PC-9 (cell line): ENCODE results near the gene PTRH2. TPM values are rescaled to one million over a fixed set of nuclear protein-coding genes. Genes with fewer than 3 reads are reported as not detected.

Source experiments
- BruUV-seq: library from RNA; stranded (reverse); fragments of 400-500 nt; replicated peaks from 2 replicates; lab custom pipeline; 2021; lab: Mats Ljungman, UMichigan
- CTCF ChIA-PET: fragments of 300-600 bp; sonication (Branson Sonifier 250); formaldehyde crosslinking; loops from one replicate; lab custom pipeline; 2022; ENCODE audit warnings: antibody characterized with exemption; lab: Charles Lee
- POLR2A ChIA-PET: fragments of 300-600 bp; sonication (Branson Sonifier 250); formaldehyde crosslinking; loops from one replicate; lab custom pipeline; 2022; ENCODE audit warnings: antibody characterized with exemption; ENCODE audit not compliant: unreplicated experiment; lab: Charles Lee
- DNase-seq, 2 experiments: peaks; one replicate each; pipeline versions ENCODE4 v3.0.0 to v3.0.0-alpha.2; 2015 to 2022; ENCODE audit warnings: mixed read lengths in 1 of 2
- H2AFZ ChIP-seq: fragments of 200-600 bp; sonication (generic); 2 replicates; pipeline ENCODE4 v1.8.1; 2017; ENCODE audit warnings: antibody characterized with exemption
- H3F3A ChIP-seq: fragments of 200-600 bp; sonication (generic); 2 replicates; pipeline ENCODE4 v1.8.1; 2017; ENCODE audit warnings: antibody characterized with exemption, mild to moderate bottlenecking, low read depth; ENCODE audit not compliant: insufficient read depth
- H3K27ac ChIP-seq: fragments of 200-600 bp; sonication (generic); 2 replicates; pipeline ENCODE4 v1.6.1; 2016; ENCODE audit warnings: mixed run types
- H3K27me3 ChIP-seq: fragments of 200-600 bp; sonication (generic); 2 replicates; pipeline ENCODE4 v1.6.1; 2016; ENCODE audit warnings: low read depth, mixed run types; ENCODE audit not compliant: insufficient read depth
- H3K36me3 ChIP-seq: fragments of 200-600 bp; sonication (generic); 2 replicates; pipeline ENCODE4 v1.6.1; 2016; ENCODE audit warnings: low read depth, mixed run types
- H3K4me1 ChIP-seq: fragments of 200-600 bp; sonication (generic); replicated peaks from 2 replicates; pipeline ENCODE4 v1.6.1; 2016; ENCODE audit warnings: mixed run types; ENCODE audit not compliant: insufficient read depth
- H3K4me2 ChIP-seq: fragments of 200-600 bp; sonication (generic); 2 replicates; pipeline ENCODE4 v1.6.1; 2017; ENCODE audit warnings: mixed run types
- H3K4me3 ChIP-seq: fragments of 200-600 bp; sonication (generic); 2 replicates; pipeline ENCODE4 v1.6.1; 2016; ENCODE audit warnings: mixed run types
- H3K79me2 ChIP-seq: fragments of 200-600 bp; sonication (generic); 2 replicates; pipeline ENCODE4 v1.6.1; 2017; ENCODE audit warnings: low read depth, mixed run types
- H3K9me2 ChIP-seq: fragments of 200-600 bp; sonication (generic); 2 replicates; pipeline ENCODE4 v1.8.1; 2017; ENCODE audit warnings: mild to moderate bottlenecking; ENCODE audit not compliant: insufficient read depth
- H3K9me3 ChIP-seq: fragments of 200-600 bp; sonication (generic); 2 replicates; pipeline ENCODE4 v1.8.1; 2016; ENCODE audit warnings: low read depth; ENCODE audit not compliant: insufficient read depth
- H4K20me1 ChIP-seq: fragments of 200-600 bp; sonication (generic); 2 replicates; pipeline ENCODE4 v1.8.1; 2017; ENCODE audit not compliant: insufficient read depth
- EZH2 ChIP-seq: fragments of 200-600 bp; sonication (generic); IDR thresholded peaks from 2 replicates; pipeline ENCODE4 v1.8.0; 2017; ENCODE audit warnings: antibody characterized with exemption, low read depth
- intact Hi-C: fragments of 100-400 bp; cut with micrococcal nuclease; formaldehyde crosslinking; loops from one replicate; pipeline ENCODE4 v1.10.0; 2022; ENCODE audit not compliant: unreplicated experiment
- total RNA-seq: library from RNA; stranded (reverse); gene quantifications from 2 replicates; pipeline ENCODE4 v1.2.3, GENCODE V29; 2021
- TF ChIP-seq, protein P1 (sequence below): fragments of 200-600 bp; sonication (generic); conservative IDR thresholded peaks from 2 replicates; pipeline ENCODE4 v1.6.1; 2017; ENCODE audit warnings: mixed run types, antibody characterized with exemption, mild to moderate bottlenecking, moderate library complexity

Gene PTRH2
- total RNA-seq, 1 experiment from 2014 or later = 25.9 TPM

- H3K79me2 ChIP-seq = peaks cover 7% of the 10 kb centered on the region; the same call in 1 of the 2 replicates
- H3K4me2 ChIP-seq = no peak overlapping the region
- H3K27me3 ChIP-seq = no peaks in the 10 kb centered on the region
- peaks cover 66% of the 10 kb centered on the region for H3K36me3 ChIP-seq
- peaks cover 38% of the 10 kb centered on the region; the same call in 1 of the 2 replicates for H3F3A ChIP-seq
- TF ChIP-seq, protein P1, sequence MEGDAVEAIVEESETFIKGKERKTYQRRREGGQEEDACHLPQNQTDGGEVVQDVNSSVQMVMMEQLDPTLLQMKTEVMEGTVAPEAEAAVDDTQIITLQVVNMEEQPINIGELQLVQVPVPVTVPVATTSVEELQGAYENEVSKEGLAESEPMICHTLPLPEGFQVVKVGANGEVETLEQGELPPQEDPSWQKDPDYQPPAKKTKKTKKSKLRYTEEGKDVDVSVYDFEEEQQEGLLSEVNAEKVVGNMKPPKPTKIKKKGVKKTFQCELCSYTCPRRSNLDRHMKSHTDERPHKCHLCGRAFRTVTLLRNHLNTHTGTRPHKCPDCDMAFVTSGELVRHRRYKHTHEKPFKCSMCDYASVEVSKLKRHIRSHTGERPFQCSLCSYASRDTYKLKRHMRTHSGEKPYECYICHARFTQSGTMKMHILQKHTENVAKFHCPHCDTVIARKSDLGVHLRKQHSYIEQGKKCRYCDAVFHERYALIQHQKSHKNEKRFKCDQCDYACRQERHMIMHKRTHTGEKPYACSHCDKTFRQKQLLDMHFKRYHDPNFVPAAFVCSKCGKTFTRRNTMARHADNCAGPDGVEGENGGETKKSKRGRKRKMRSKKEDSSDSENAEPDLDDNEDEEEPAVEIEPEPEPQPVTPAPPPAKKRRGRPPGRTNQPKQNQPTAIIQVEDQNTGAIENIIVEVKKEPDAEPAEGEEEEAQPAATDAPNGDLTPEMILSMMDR = no peak
- TF ChIP-seq EZH2 = no peak
- ChIA-PET CTCF (no interaction called here), POLR2A (interaction anchor here (0.6 kb wide), 2 partner anchors 28 to 30 kb away, joined by 3 to 6 read pairs; no protein-coding TSS in a partner anchor)
- no peak overlapping the region for H3K4me3 ChIP-seq
- no peak overlapping the region for H2AFZ ChIP-seq
- intact Hi-C loops = no loop called here
- no TSS peak for BruUV-seq
- H3K4me1 ChIP-seq = no peaks in the 10 kb centered on the region
- no peaks in the 10 kb centered on the region for H3K9me2 ChIP-seq
- no peak overlapping the region for H3K27ac ChIP-seq
- H3K9me3 ChIP-seq = no peaks in the 10 kb centered on the region
- H4K20me1 ChIP-seq = peaks cover 34% of the 10 kb centered on the region
- DNase-seq = no peak
Measured at GRCh38 chr17:59675231-59675630, 32.0 kb downstream of the PTRH2 start.

DNA sequence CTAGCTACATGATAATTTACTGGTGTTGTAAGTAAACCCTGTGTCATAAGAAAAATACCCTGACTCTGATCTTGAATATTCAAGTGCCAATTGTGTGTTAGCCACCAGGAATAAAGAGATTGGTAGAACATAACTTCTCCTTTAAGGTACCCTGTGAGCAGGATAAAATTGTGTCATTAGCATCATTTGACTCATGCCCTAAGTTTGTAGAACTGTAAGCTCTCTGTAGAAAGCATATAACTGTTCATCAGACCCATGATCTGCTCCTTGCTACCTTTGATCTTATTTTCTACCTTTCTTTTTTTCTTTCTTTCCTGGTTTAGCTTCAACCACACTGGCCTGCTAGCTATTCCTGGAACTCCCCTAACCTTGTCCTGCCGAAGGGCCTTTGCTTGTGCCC is 35.8 kb downstream of the PTRH2 start:
- peaks cover 63% of the 10 kb centered on the region for H3K36me3 ChIP-seq
- intact Hi-C loops = no loop called here
- H3F3A ChIP-seq = peaks cover 34% of the 10 kb centered on the region
- no peaks in the 10 kb centered on the region for H3K4me1 ChIP-seq
- no peak overlapping the region for H2AFZ ChIP-seq
- H3K4me3 ChIP-seq = no peak overlapping the region
- no peaks in the 10 kb centered on the region for H3K9me2 ChIP-seq
- H4K20me1 ChIP-seq = peaks cover 40% of the 10 kb centered on the region
- ChIA-PET CTCF (interaction anchor here (0.5 kb wide), 1 partner anchor 243 kb away, joined by 5 read pairs; no protein-coding TSS in a partner anchor), POLR2A (no interaction called here)
- H3K27me3 ChIP-seq = no peaks in the 10 kb centered on the region
- TF ChIP-seq, protein P1 = no peak
- TF ChIP-seq EZH2 = no peak
- H3K27ac ChIP-seq = no peak overlapping the region
- no TSS peak for BruUV-seq
- H3K9me3 ChIP-seq = no peaks in the 10 kb centered on the region
- no peak for DNase-seq
- H3K79me2 ChIP-seq = peaks cover 16% of the 10 kb centered on the region; the same call in 1 of the 2 replicates
- no peak overlapping the region for H3K4me2 ChIP-seq

DNA sequence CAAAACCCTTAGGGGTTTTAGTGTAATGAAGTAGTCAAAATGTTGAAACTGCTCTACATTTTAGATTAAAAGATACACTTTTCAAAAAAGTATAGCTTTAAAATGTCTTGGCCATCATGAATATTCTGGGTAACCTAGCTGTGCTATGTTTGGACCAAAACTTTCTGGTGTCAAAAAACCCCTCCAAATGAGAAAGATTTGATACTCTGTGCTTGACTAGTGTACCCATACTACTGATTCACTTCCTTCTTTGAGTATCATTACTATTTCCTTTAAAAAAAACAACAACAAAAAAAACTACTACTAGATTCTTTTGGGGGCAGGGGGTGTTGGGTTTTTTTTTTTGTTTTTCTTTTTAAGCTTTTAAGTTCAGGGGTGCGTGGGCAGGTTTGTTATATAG is 37.3 kb downstream of the PTRH2 start:
- peaks cover 68% of the 10 kb centered on the region for H3K36me3 ChIP-seq
- no peaks in the 10 kb centered on the region for H3K4me1 ChIP-seq
- BruUV-seq = no TSS peak
- no peak overlapping the region for H3K4me2 ChIP-seq
- CTCF ChIA-PET = no interaction called here
- peaks cover 45% of the 10 kb centered on the region for H3F3A ChIP-seq
- no peaks in the 10 kb centered on the region for H3K9me2 ChIP-seq
- no peak overlapping the region for H3K4me3 ChIP-seq
- TF ChIP-seq, protein P1 = no peak
- TF ChIP-seq EZH2 = no peak
- H2AFZ ChIP-seq = no peak overlapping the region
- intact Hi-C loops = no loop called here
- peaks cover 34% of the 10 kb centered on the region for H4K20me1 ChIP-seq
- H3K27ac ChIP-seq = no peak overlapping the region
- H3K9me3 ChIP-seq = no peaks in the 10 kb centered on the region
- H3K79me2 ChIP-seq = peaks cover 18% of the 10 kb centered on the region; the same call in 1 of the 2 replicates
- POLR2A ChIA-PET = interaction anchor here (0.6 kb wide), 1 partner anchor 14 kb away, joined by 6 read pairs; no protein-coding TSS in a partner anchor
- DNase-seq = no peak
- H3K27me3 ChIP-seq = no peaks in the 10 kb centered on the region
